Progenitor cell of endocrine pancreas (in vitro differentiated cells): ENCODE data around the gene FCRL5. TPM values are rescaled to one million over a fixed set of nuclear protein-coding genes. Genes with fewer than 3 reads are reported as not detected.

Experiments
- DNase-seq: peaks from one replicate; pipeline ENCODE4 v3.0.0; 2021; ENCODE audit warnings: low spot score; ENCODE audit not compliant: unreplicated experiment
- H3K27ac Mint-ChIP-seq: 2 replicates; pipeline ENCODE4 v1.8.0; 2021; ENCODE audit warnings: mild to moderate bottlenecking, moderate library complexity, mixed read lengths
- H3K27me3 Mint-ChIP-seq: 2 replicates; pipeline ENCODE4 v1.8.0; 2021; ENCODE audit warnings: mixed read lengths
- H3K36me3 Mint-ChIP-seq: 2 replicates; pipeline ENCODE4 v1.8.0; 2022; ENCODE audit warnings: mixed read lengths; ENCODE audit not compliant: insufficient read depth
- H3K4me1 Mint-ChIP-seq: 2 replicates; pipeline ENCODE4 v1.8.0; 2021; ENCODE audit warnings: low read depth, mixed read lengths
- H3K4me3 Mint-ChIP-seq: 2 replicates; pipeline ENCODE4 v1.8.0; 2021; ENCODE audit warnings: low read depth, mild to moderate bottlenecking, moderate library complexity, mixed read lengths
- H3K9me3 Mint-ChIP-seq: 2 replicates; pipeline ENCODE4 v1.8.0; 2021; ENCODE audit warnings: low read depth, mixed read lengths
- CTCF ChIP-seq: fragments of 200-600 bp; sonication (generic); IDR thresholded peaks from one replicate; pipeline ENCODE4 v1.5.0; 2021; ENCODE audit warnings: antibody characterized with exemption, mild to moderate bottlenecking; ENCODE audit not compliant: unreplicated experiment
- long read RNA-seq: library from polyadenylated mRNA; unstranded; transcript quantifications from one replicate; pipeline ENCODE4 v2.0.0, GENCODE V29; 2020
- total RNA-seq: library from RNA; stranded (reverse); gene quantifications from 2 replicates; pipeline ENCODE4 v1.2.1, GENCODE V29; 2021

The FCRL5 gene
- total RNA-seq: not detected in 2 replicates
- long read RNA-seq: 0 reads

- Mint-ChIP-seq H3K36me3 (no peaks in the 10 kb centered on the region), H3K27ac (no peak within 1 kb of the TSS), H3K4me3 (no peak within 1 kb of the TSS), H3K4me1 (no peaks in the 10 kb centered on the region), H3K27me3 (no peaks in the 10 kb centered on the region), H3K9me3 (no peaks in the 10 kb centered on the region)
- TF ChIP-seq CTCF: no peak
- no peak for DNase-seq
These were observed at the start of gene FCRL5 for GRCh38 chr1:157551694-157552693. Gene FCRL5, minus strand, starts transcription at chr1:157552515. Its CDS starts 153 bp downstream, at chr1:157552362.

- DNase-seq: no peak
- Mint-ChIP-seq H3K27me3 (peaks cover 9% of the 10 kb centered on the region), H3K27ac (no peak overlapping the region), H3K36me3 (no peaks in the 10 kb centered on the region), H3K4me3 (no peak overlapping the region), H3K9me3 (no peaks in the 10 kb centered on the region), H3K4me1 (no peaks in the 10 kb centered on the region)
- no peak for TF ChIP-seq CTCF
These were observed 47.9 kb upstream of the FCRL5 start for GRCh38 chr1:157600236-157600635.

- no peaks in the 10 kb centered on the region for H3K4me1 Mint-ChIP-seq
- TF ChIP-seq CTCF: no peak
- no peak within 1 kb of the TSS for H3K27ac Mint-ChIP-seq
- no peak for DNase-seq
- no peaks in the 10 kb centered on the region for H3K36me3 Mint-ChIP-seq
- peaks cover 9% of the 10 kb centered on the region for H3K27me3 Mint-ChIP-seq
- H3K9me3 Mint-ChIP-seq: no peaks in the 10 kb centered on the region
- H3K4me3 Mint-ChIP-seq: no peak within 1 kb of the TSS
These were observed 45.8 kb upstream of the FCRL5 start, which contains the start of gene FCRL4 for GRCh38 chr1:157597959-157598667. Gene FCRL4, minus strand, starts transcription at chr1:157598085. Its CDS starts 141 bp downstream, at chr1:157597944.

GRCh38 chr1:157596384-157596783, 44.1 kb upstream of the FCRL5 start:
- DNase-seq: no peak
- TF ChIP-seq CTCF: no peak
- Mint-ChIP-seq H3K9me3 (no peaks in the 10 kb centered on the region), H3K36me3 (no peaks in the 10 kb centered on the region), H3K4me3 (no peak overlapping the region), H3K27ac (no peak overlapping the region), H3K27me3 (peaks cover 5% of the 10 kb centered on the region), H3K4me1 (no peaks in the 10 kb centered on the region)

- Mint-ChIP-seq H3K36me3 (no peaks in the 10 kb centered on the region), H3K9me3 (no peaks in the 10 kb centered on the region), H3K4me1 (no peaks in the 10 kb centered on the region), H3K4me3 (no peak overlapping the region), H3K27me3 (peaks cover 2% of the 10 kb centered on the region), H3K27ac (no peak overlapping the region)
- TF ChIP-seq CTCF: no peak
- DNase-seq: no peak
These were observed 43.0 kb upstream of the FCRL5 start for GRCh38 chr1:157595356-157595755.
